AG04450 (cell line): ENCODE data around the gene AGPAT4. TPM values are rescaled to one million over a fixed set of nuclear protein-coding genes. Genes with fewer than 3 reads are reported as not detected.

Experiments used
- CTCF ChIA-PET: fragments of 300-600, 350-600 bp; formaldehyde crosslinking; extraction: SDS; loops from one replicate; lab custom pipeline; 2022; ENCODE audit warnings: antibody characterized with exemption, inconsistent platforms; lab: Charles Lee
- POLR2A ChIA-PET: fragments of 350-600 bp; formaldehyde crosslinking; extraction: SDS; loops from one replicate; lab custom pipeline; 2021; ENCODE audit warnings: antibody characterized with exemption, inconsistent platforms; lab: Yijun Ruan, JAX
- DNase-seq: peaks from one replicate; pipeline ENCODE4 v3.0.0-alpha.2; 2011; ENCODE audit warnings: low read depth, low spot score
- H3K27ac ChIP-seq: one replicate; pipeline ENCODE4 v1.5.1; 2012; ENCODE audit warnings: low read depth, low read length, control low read depth
- H3K27me3 ChIP-seq: one replicate; pipeline ENCODE4 v1.6.0; 2012; ENCODE audit warnings: low read length; ENCODE audit not compliant: control insufficient read depth, insufficient read depth
- H3K4me3 ChIP-seq: 2 replicates; pipeline ENCODE4 v1.5.1; 2011; ENCODE audit warnings: mild to moderate bottlenecking, low read depth, low read length, control low read depth
- H3K9me3 ChIP-seq: 2 replicates; pipeline ENCODE4 v1.5.1; 2012; ENCODE audit warnings: low read length; ENCODE audit not compliant: control insufficient read depth, insufficient read depth
- polyA plus RNA-seq: library from polyadenylated mRNA; depleted of rRNA; stranded (reverse); fragments of >200 nt; gene quantifications from 2 replicates; pipeline ENCODE4 v1.2.3, GENCODE V29; 2011
- TF ChIP-seq, protein P1 (sequence below): IDR thresholded peaks from 2 replicates; pipeline ENCODE4 v1.5.1; 2011; ENCODE audit warnings: low read depth, low read length, control low read depth, inconsistent platforms

AGPAT4 gene
- polyA plus RNA-seq, 1 experiment: 10.0 TPM

DNA sequence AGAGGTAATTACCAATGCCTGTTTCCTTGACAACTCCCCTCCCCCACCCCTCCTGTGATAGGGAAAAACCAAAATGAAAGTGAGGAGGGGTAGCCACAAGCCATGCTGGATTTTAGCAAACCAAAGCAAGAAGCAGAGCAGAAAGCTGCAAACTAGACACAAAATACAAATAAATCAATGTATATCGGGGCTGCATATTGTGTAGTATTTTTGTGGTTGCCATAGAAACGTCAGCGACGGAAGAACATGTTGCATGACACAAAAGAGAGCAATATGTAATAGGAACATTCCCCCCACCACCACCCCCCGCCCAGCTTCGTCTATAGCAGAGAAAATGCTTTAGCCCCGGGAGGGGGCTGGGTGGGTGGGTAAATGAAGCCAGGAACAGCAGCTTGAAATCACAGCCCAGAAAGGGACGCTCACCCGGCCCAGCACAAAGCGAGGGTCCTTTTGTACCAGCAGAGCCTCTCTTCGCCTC, 548 bp downstream of the AGPAT4 start:
- no peak overlapping the region for H3K27ac ChIP-seq
- peak overlapping the region; percentile 84 for H3K4me3 ChIP-seq
- POLR2A ChIA-PET: interaction anchor here (0.6 to 1.1 kb wide), 6 partner anchors 19 to 122 kb away, joined by 3 to 11 read pairs (median 4); no protein-coding TSS in a partner anchor
- no peaks in the 10 kb centered on the region for H3K27me3 ChIP-seq
- DNase-seq: no peak
- CTCF ChIA-PET: interaction anchor here (0.6 to 6.5 kb wide), 8 partner anchors 11 to 342 kb away, joined by 4 to 51 read pairs (median 4); no protein-coding TSS in a partner anchor
- TF ChIP-seq, protein P1, sequence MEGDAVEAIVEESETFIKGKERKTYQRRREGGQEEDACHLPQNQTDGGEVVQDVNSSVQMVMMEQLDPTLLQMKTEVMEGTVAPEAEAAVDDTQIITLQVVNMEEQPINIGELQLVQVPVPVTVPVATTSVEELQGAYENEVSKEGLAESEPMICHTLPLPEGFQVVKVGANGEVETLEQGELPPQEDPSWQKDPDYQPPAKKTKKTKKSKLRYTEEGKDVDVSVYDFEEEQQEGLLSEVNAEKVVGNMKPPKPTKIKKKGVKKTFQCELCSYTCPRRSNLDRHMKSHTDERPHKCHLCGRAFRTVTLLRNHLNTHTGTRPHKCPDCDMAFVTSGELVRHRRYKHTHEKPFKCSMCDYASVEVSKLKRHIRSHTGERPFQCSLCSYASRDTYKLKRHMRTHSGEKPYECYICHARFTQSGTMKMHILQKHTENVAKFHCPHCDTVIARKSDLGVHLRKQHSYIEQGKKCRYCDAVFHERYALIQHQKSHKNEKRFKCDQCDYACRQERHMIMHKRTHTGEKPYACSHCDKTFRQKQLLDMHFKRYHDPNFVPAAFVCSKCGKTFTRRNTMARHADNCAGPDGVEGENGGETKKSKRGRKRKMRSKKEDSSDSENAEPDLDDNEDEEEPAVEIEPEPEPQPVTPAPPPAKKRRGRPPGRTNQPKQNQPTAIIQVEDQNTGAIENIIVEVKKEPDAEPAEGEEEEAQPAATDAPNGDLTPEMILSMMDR: no peak
- H3K9me3 ChIP-seq: no peaks in the 10 kb centered on the region

DNA sequence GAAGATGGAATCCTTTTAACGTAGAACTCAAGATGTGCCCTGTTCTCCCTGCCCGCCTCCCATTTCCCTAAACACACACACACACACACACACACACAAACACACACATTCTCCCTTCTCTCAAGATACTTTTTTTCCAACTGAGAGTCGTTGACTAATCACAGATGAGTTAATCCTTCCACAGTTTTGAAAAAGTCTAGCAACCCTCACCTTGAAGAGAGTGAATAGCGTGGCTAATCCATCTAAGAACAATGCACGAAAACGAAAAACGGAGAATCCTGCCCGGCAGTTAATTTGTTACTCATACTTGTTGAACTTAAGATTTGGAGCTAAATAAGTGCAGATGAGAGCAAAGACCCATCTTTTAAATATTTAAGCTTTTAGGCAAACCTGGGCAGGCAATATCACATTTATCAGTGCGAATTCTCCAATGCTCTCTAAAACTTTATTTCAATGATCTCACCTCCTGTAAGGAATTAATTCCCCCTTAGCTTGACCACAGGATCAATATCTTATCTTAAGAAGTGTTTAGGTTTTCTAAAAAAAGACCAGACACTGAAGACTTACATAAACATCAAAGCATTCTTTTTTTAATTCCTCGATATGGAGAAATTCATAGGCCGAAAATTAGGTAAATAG, 1.1 kb downstream of the AGPAT4 start:
- no peaks in the 10 kb centered on the region for H3K9me3 ChIP-seq
- TF ChIP-seq, protein P1: no peak
- H3K27me3 ChIP-seq: no peaks in the 10 kb centered on the region
- H3K27ac ChIP-seq: no peak overlapping the region
- H3K4me3 ChIP-seq: peak overlapping the region; percentile 84
- ChIA-PET CTCF (interaction anchor here (0.7 to 6.5 kb wide), 5 partner anchors 10 to 342 kb away, joined by 3 to 51 read pairs (median 5); no protein-coding TSS in a partner anchor), POLR2A (interaction anchor here (1.1 kb wide), 1 partner anchor 18 kb away, joined by 3 read pairs; no protein-coding TSS in a partner anchor)
- no peak for DNase-seq

DNA sequence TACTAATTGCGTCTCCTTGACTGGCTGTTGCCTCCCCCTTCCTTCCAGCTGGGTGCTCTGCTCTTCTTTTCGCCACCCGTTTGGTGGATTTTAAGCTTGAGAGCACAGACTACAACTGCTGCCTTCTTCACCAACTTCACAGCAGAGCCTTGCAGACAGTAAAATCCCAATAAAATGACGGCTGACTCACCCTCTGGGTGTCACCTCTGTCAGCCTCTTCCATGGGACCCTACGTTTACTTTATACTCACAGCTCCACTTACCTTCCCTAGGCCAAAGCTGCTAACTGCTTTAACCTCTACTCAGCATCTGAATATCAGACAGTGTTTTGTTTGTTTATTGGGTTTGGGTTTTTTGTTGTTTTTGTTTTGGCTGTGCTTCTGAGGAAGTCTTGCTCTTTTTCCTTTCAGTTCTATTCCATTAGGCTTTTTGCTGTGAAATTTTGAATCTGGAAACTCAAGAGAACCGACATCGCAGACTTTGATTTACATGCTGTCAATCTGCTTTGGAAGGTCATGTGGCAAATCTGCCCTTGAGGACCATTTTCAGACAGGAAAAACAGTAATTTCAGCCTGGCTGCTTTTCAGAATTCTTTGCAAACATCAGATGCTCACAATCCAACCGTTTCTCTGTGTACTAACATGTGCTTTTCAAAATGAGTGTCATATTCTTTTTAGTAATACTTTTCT, 2.4 kb downstream of the AGPAT4 start:
- Histone ChIP-seq H3K9me3 (no peaks in the 10 kb centered on the region), H3K27ac (no peak overlapping the region), H3K4me3 (no peak overlapping the region), H3K27me3 (no peaks in the 10 kb centered on the region)
- ChIA-PET POLR2A (interaction anchor here (0.6 kb wide), 1 partner anchor 290 kb away, joined by 9 read pairs; no protein-coding TSS in a partner anchor), CTCF (interaction anchor here (6.5 kb wide), 1 partner anchor 101 kb away, joined by 51 read pairs; no protein-coding TSS in a partner anchor)
- no peak for DNase-seq
- TF ChIP-seq, protein P1: no peak

DNA sequence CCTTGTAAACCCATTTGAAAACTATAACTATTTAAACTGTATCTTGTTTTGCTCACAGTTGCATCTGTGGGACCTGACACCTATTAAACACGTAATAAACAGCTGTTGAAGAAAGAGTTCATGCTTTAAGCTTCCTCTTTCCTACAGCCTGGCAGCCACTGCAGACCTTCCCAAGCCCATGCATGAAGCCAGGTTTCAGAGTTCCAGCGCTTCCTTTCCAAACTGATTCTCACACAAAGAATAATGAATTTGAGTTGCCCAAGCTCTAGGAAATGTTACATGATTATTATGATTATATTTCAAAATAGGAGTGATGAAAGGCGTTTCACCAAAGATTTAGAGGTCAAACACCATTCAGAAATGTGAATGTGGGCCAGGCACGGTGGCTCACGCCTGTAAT, 3.7 kb downstream of the AGPAT4 start:
- no peaks in the 10 kb centered on the region for H3K27me3 ChIP-seq
- H3K9me3 ChIP-seq: no peaks in the 10 kb centered on the region
- H3K27ac ChIP-seq: no peak overlapping the region
- TF ChIP-seq, protein P1: no peak
- no peak for DNase-seq
- POLR2A ChIA-PET: interaction anchor here (0.7 kb wide), 1 partner anchor 199 kb away, joined by 3 read pairs; no protein-coding TSS in a partner anchor
- CTCF ChIA-PET: interaction anchor here (0.6 to 2.1 kb wide), 2 partner anchors 101 to 199 kb away, joined by 3 to 7 read pairs; no protein-coding TSS in a partner anchor
- no peak overlapping the region for H3K4me3 ChIP-seq
